Posterior vena cava (tissue), 2 donors: ENCODE measurements around the gene TSPY2. TPM values are rescaled to one million over a fixed set of nuclear protein-coding genes. Genes with fewer than 3 reads are reported as not detected.
"Not testable (repeated sequence)": the region's sequence is repeated elsewhere in the genome, so short reads cannot be mapped to it uniquely, and the experiment has no call there.

Source experiments
- DNase-seq: peaks from one replicate; pipeline ENCODE4 v3.0.0-alpha.2; 2020; ENCODE audit warnings: low spot score
- intact Hi-C, 2 donors: fragments of 100-400 bp; cut with DNase I; formaldehyde crosslinking; loops; one replicate each; pipeline versions ENCODE4 v1.14.1 to v1.14.2; 2022 to 2023
- long read RNA-seq, 2 donors: library from polyadenylated mRNA; unstranded; transcript quantifications; one replicate each; pipeline ENCODE4 v2.0.0, GENCODE V29; 2020 to 2021
- total RNA-seq, 2 donors: library from RNA; stranded (reverse); fragmentation: NEBNext Ultra II Directional; extraction: Animal tissue kit (Norgen Biotek cat#: 25700); gene quantifications; one replicate each; pipeline ENCODE4 v1.2.1, GENCODE V29; 2021
- donor health status: DM: yes; HTN: yes; CAD: no.
- donor health status: DM: yes; HTN: yes; CAD: no.

TSPY2 gene, protein sequence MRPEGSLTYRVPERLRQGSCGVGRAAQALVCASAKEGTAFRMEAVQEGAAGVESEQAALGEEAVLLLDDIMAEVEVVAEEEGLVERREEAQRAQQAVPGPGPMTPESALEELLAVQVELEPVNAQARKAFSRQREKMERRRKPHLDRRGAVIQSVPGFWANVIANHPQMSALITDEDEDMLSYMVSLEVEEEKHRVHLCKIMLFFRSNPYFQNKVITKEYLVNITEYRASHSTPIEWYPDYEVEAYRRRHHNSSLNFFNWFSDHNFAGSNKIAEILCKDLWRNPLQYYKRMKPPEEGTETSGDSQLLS
- total RNA-seq, result not detected
- long read RNA-seq, donor 1, result 0 reads
- long read RNA-seq, donor 2, result 0 reads

DNA sequence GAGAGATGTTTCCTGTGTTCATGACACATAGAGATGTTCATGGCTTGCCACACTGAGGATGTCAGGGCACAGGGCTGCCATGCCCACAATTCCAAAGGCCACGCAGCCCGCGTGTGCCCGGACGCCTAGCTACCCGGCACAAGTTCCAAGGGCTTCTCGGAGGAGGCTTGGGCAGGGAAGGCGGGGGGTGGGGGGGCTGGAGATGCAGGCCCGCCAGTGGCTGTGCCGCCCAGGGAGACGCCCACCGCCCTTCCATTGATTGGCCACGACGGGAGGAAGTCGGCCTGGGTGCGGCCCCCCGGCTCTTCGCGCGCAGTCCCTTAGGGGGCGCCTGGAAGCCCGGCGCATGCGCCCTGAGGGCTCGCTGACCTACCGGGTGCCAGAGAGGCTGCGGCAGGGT, at the start of gene TSPY2:
Gene TSPY2, plus strand, starts transcription at position 301 of the 400 bp plus-strand sequence. Its CDS starts 46 bp downstream, at position 347.
- DNase-seq, intact Hi-C loops: not testable (repeated sequence)

DNA sequence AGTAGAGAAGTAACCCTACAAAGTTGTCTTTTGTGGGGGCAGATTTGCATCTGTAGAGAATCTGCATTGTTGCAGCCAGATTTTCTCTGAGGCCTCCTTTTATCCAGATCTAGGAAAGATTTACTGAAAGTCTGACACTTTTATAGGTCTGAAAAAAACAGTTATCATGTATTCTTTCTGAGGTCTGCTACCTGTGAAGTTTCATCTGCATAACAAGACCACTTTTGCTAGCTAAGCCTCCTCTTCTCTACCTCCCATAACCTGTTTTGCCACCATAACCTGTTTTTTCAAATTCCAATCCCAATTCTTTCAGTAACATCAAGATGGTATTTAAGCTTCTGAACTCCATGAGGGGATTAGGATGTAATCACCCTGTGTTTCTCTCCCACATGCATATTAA, 36.5 kb upstream of the TSPY2 start:
- DNase-seq, intact Hi-C loops: not testable (repeated sequence)

DNA sequence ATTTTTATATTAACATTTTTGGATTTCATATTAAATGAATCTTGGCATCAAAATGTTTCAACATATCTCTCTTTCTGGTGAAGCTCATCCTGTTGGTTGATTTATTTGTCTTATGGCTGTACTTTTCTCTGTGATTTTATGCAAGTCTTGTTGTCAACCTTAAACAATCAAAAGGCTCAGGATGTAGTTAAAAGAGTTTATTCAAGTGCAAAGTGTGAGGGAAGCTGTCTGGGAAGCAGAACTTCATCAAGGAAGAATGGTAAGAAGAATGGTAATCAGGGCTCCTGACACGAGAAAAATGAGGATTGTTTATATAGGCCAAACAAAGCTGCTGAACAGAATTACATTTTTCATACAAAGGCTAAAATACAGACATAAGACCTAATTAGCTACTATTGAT, 29.0 kb upstream of the TSPY2 start:
- intact Hi-C loops, DNase-seq: not testable (repeated sequence)

DNA sequence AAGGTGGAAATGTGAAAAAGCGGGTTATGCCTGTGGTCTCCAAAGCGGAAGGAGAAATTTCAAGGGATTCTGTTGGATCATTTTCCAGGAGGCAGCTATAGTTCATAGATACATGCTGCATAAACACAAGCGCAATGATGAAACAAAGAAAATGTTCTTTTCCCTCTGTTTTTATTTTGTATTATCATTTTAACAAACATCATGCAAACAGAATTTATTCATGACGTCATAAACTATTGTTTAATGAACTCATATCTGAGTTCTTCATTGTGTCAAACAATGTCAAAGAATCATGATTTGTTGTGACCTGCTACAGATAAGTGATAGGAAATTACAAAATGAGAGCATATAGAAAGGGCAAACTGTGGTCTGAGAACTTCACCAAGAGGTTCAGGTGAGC, 23.8 kb downstream of the TSPY2 start:
- DNase-seq, intact Hi-C loops: not testable (repeated sequence)
